KG1 (cell line): ENCODE results near the gene C20orf144.
"Not testable (repeated sequence)": the region's sequence is repeated elsewhere in the genome, so short reads cannot be mapped to it uniquely, and the experiment has no call there.

ENCODE experiments used
- DNase-seq: peaks from one replicate; lab custom pipeline; 2025; lab: John Stamatoyannopoulos, UW

Gene C20orf144

DNA sequence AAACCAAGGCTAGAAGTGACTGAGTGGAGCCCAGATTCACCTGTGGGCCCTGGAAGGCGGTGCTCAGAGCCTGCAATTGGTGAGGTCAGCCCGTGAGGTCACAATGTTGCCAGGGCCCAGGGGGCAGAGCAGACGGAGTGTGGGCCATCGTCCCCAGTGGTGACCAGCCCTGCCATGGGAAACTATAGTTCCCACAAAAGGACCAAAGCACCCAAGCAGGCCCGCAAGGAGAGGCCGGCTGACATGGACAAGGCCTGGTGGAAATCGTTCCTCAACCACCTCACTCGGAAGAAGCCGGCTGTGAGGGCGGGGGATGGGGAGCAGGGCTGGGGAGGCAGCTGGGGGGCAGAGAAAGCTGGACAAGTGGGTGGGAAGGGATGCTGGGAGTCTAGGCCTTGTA, at the start of gene C20orf144:
Gene C20orf144 (plus strand): TSS at position 156 of the 400 bp plus-strand sequence. CDS start 19 bp downstream, at position 175.
- DNase-seq = no peak

- no peak for DNase-seq
Observed at GRCh38 chr20:33621717-33622400, 40.3 kb upstream of the C20orf144 start.

DNA sequence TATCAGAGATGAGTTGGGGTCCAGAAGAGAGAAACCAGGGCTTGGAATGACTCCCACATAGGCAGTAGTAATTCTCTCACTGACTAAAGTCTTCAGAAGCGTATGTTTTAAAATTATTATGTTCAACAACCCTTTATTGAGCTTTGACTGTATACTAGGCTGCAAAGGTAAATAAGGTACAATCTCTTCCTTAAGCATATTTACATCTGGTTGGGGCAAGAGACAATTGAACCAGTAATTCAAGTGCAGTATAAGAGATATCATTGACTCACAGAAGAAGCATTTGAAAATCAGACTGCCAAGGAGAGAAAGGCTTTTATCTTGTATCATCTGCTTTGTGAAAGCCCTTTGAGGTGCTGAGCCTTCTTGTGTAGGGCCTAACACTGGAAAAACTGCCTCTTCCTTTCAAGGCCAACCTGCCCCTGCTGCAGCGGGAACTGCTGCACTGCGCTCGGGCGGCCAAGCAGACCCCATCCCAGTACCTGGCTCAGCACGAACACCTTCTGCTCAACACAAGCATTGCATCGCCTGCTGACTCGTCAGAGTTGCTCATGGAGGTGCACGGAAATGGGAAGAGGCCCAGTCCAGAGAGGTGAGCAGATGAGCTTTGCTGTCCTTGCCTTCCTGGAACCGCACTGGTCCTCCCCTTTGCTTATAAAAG, 39.3 kb upstream of the C20orf144 start:
- no peak for DNase-seq

DNA sequence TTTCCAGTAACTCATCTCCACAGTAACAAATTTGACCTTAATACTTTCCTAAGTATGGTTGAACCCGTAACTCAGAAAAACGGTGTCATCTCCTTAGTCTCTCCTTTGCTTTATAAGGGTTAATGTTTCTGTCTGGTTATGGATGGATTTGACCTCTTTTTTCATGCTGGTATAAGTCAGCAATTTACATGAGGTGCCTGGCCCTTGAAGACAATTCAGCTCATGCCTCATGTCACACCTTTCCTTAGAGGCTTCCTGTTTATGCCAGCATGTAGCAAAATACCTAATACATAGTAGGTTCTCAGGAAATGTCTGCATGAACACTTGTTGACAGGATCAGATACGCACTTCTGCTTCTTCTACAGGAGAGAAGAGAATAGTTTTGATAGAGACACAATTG, 37.7 kb upstream of the C20orf144 start:
- no peak for DNase-seq

GRCh38 chr20:33626190-33626589, 35.9 kb upstream of the C20orf144 start:
- no peak for DNase-seq

DNA sequence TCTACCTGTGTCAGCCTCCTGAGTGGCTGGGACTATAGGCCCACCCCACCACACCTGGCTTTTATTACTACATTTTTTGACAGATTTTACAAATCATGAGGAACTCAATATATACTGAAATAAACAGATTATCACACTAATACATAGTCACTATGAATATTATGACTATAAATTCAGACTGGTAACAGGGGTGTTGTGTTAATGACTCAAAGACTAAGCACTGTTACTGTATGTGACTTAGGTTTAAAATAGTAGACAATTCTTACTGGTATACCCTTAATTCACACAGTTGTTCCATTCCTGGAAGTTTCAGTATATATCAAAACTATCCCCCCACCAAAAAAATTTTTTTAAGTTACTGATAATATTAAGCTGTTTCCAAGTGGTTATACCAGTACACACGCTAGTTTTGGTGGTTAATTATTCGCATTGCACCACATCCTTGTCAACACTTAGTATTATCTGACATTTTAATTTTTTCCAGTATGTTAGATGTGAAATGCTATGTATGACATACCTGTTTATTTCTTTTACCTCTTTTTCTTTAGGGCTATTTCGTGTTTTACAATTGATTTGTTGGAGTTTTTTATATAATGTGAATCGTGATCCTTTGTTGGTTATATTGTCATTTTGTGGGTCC, 34.4 kb upstream of the C20orf144 start:
- no peak for DNase-seq

GRCh38 chr20:33629533-33629932, 32.6 kb upstream of the C20orf144 start:
- no peak for DNase-seq

- DNase-seq = no peak
Observed at GRCh38 chr20:33629979-33630378, 32.1 kb upstream of the C20orf144 start.

- no peak for DNase-seq
Observed at GRCh38 chr20:33630507-33630906, 31.6 kb upstream of the C20orf144 start.

GRCh38 chr20:33631910-33632309, 30.2 kb upstream of the C20orf144 start:
- DNase-seq = not testable (repeated sequence)

- DNase-seq = no peak
Observed at GRCh38 chr20:33635341-33635740, 26.8 kb upstream of the C20orf144 start.

GRCh38 chr20:33636776-33637175, 25.4 kb upstream of the C20orf144 start:
- DNase-seq = no peak

DNA sequence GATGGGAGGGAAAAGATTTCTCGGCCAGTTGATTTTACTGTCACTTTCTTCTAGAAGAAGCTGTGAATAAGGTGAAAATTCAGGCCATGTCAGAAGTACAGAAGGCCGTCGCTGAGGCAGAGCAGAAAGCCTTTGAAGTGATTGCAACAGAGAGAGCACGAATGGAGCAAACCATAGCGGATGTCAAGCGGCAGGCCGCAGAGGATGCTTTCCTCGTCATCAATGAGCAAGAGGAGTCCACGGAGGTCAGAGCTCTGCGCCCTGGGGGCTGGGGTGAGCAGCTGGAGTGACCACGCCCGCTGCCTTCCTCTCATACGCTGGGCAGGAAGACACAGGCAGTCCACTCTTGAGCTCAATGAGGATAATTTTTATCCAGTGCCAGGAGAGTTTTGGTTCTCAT, 21.8 kb upstream of the C20orf144 start:
- DNase-seq = no peak

DNA sequence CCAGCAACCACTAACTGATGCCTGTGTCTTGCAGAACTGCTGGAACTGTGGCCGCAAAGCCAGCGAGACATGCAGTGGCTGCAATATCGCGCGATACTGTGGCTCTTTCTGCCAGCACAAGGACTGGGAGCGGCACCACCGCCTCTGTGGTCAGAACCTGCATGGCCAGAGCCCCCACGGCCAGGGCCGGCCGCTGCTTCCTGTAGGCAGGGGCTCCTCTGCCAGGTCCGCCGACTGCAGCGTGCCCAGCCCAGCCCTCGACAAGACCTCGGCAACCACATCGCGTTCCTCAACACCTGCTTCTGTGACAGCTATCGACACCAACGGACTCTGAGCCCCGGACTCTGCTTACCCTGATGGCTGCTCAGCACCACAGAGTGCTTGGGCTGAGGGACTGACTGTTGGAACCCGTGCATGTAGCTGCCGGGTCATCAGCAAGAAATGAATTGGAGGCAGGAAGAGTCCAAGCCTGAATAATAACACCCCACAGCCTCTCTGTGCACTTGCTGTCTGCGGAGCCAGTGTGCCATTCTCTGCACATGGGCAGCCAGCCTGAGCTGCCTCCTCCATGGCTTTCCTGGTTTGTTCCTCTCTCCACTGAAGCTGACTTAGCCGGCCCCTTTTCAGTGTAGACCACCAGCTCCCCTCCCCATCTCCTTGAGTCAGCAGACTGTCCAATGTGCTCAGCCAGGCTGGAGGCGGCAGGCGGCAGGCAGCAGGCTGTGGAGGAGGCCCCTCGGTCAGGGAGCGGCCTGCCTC, 17.6 kb upstream of the C20orf144 start:
- DNase-seq = no peak

GRCh38 chr20:33645072-33645358, 17.1 kb upstream of the C20orf144 start:
- DNase-seq = no peak

DNA sequence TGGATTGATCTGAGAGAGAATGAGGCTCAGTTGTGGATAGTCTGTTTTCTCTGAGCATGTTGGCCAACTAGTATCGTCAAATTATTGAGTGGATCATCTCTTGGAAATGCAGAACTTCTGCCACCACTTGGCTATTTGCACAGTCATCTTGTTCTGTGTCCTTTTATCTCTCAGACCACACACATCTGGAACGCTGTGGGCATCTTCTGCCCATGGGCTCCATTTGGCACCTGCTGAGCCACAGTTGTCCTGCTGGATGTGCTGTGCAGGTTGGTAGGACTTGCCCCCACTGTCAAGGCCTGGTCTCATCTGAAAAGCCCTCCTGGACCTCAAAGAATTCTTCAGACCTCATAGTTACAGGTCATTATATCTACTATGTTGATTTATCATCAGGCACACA, 16.7 kb upstream of the C20orf144 start:
- DNase-seq = no peak

GRCh38 chr20:33646191-33646590, 15.9 kb upstream of the C20orf144 start:
- no peak for DNase-seq

DNA sequence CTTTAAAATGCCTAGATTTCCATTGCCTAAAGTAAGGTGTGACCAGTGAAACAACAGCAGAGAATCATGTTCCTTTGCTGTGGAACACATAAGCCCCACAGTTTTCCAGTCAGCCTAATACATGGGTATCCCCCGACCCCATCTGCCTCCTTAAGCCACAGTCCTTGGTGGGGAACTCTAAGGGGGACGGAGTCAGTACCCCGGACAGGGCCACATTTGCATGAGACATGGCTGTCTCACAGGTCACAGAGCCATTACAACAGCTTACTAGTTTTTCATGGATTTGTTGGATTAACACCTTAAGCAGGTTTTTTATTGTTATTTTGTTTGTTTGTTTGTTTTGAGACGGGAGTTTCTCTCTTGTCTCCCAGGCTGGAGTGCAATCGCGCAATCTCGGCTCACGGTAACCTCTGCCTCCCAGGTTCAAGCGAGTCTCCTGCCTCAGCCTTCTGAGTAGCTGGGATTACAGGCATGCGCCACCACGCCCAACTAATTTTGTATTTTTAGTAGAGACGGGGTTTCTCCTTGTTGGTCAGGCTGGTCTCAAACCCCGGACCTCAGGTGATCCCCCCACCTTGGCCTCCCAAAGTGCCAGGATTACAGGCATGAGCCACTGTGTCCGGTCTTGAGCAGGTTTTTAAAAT, 15.0 kb upstream of the C20orf144 start:
- not testable (repeated sequence) for DNase-seq

- DNase-seq = no peak
Observed at GRCh38 chr20:33647603-33648395, 14.3 kb upstream of the C20orf144 start.

GRCh38 chr20:33648396-33649004, 13.6 kb upstream of the C20orf144 start:
- DNase-seq = no peak

GRCh38 chr20:33649201-33649681, 12.9 kb upstream of the C20orf144 start:
- no peak for DNase-seq
